Testis (tissue), 2 donors: ENCODE data around the gene INPP4A.

Source experiments
- POLR2A ChIP-seq: fragments of 450-650 bp; IDR thresholded peaks from one replicate; pipeline ENCODE4 v1.6.1; 2017; ENCODE audit warnings: antibody characterized with exemption, mild to moderate bottlenecking, moderate library complexity
- TF ChIP-seq, protein P1 (sequence below), 3 experiments: fragments of 450-650 bp in 2 of 3; fragments of 200-600 bp in 1 of 3; sonication (generic) in 1 of 3; IDR thresholded peaks; one replicate each; pipeline ENCODE4 v1.5.1; 2016 to 2019; ENCODE audit warnings: antibody characterized with exemption in 3 of 3, mild to moderate bottlenecking in 2 of 3, moderate library complexity in 1 of 3

DNA sequence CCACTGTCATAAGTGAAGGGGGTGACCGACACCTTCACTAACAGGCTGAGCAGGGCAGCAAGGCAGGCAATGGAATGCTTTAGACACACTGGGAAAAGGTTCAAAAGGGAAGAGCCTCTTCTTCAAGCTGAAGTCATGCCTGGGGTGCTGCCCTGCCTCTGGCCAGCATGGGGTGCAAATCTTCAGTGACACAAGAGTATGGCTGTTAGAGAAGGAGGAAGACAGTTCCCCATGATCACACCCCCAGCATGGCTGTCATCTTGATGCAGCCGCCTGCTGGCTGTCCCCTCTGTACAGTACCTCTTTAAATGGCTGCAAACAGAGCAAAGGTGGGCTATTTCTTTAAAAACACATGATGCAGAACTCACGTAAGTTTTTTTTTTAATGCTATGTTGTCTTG is 71.9 kb downstream of the INPP4A start:
- TF ChIP-seq, protein P1, sequence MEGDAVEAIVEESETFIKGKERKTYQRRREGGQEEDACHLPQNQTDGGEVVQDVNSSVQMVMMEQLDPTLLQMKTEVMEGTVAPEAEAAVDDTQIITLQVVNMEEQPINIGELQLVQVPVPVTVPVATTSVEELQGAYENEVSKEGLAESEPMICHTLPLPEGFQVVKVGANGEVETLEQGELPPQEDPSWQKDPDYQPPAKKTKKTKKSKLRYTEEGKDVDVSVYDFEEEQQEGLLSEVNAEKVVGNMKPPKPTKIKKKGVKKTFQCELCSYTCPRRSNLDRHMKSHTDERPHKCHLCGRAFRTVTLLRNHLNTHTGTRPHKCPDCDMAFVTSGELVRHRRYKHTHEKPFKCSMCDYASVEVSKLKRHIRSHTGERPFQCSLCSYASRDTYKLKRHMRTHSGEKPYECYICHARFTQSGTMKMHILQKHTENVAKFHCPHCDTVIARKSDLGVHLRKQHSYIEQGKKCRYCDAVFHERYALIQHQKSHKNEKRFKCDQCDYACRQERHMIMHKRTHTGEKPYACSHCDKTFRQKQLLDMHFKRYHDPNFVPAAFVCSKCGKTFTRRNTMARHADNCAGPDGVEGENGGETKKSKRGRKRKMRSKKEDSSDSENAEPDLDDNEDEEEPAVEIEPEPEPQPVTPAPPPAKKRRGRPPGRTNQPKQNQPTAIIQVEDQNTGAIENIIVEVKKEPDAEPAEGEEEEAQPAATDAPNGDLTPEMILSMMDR (IDR thresholded peaks at IDR 0.05): no peak
- TF ChIP-seq POLR2A: no peak
